Adipocyte (in vitro differentiated cells): ENCODE measurements around the gene PIK3C2G.
"Not testable (repeated sequence)": the region's sequence is repeated elsewhere in the genome, so short reads cannot be mapped to it uniquely, and the experiment has no call there.

ENCODE experiments used
- DNase-seq: peaks from one replicate; pipeline ENCODE4 v3.0.0-alpha.2; 2015; ENCODE audit warnings: low read depth
- H3K27me3 ChIP-seq: replicated peaks from 2 replicates; pipeline ENCODE4 v1.7.0; 2013; ENCODE audit warnings: mild to moderate bottlenecking, low read length, moderate library complexity; ENCODE audit not compliant: control insufficient read depth, insufficient read depth
- H3K36me3 ChIP-seq: 2 replicates; pipeline ENCODE4 v1.7.0; 2013; ENCODE audit warnings: low read length, mild to moderate bottlenecking, moderate library complexity; ENCODE audit not compliant: control insufficient read depth, insufficient read depth, severe bottlenecking
- H3K4me1 ChIP-seq: 2 replicates; pipeline ENCODE4 v1.7.0; 2013; ENCODE audit warnings: mild to moderate bottlenecking, low read length, moderate library complexity; ENCODE audit not compliant: control insufficient read depth, insufficient read depth
- H3K4me3 ChIP-seq: 2 replicates; pipeline ENCODE4 v1.7.0; 2013; ENCODE audit warnings: mild to moderate bottlenecking, low read length, moderate library complexity
- H3K9ac ChIP-seq: 2 replicates; pipeline ENCODE4 v1.7.0; 2013; ENCODE audit warnings: mild to moderate bottlenecking, low read length, moderate library complexity
- H3K9me3 ChIP-seq: 2 replicates; pipeline ENCODE4 v1.7.0; 2013; ENCODE audit warnings: mild to moderate bottlenecking, low read length, moderate library complexity; ENCODE audit not compliant: control insufficient read depth

Gene PIK3C2G

DNA sequence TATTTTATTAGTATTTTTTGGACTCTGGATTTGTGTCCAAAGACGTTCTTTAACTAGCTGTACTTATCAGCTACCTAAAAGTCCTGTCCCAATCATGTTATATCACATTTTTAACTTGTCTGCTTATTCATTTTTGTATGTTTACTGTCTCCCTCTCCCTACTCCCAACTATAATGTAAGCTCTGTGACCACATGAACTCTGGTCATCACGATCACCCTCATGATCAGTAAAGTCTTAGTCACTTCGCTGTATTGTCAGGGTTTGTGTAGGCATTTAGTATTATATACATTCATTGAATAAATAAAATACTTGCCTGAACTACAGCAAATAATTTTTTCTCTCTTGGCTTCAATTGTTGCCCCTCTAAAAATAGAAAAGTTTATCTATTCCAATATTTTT is 211.0 kb downstream of the PIK3C2G start:
- Histone ChIP-seq H3K4me3 (no peak overlapping the region), H3K4me1 (peaks cover 14% of the 10 kb centered on the region)
- no peak for DNase-seq

DNA sequence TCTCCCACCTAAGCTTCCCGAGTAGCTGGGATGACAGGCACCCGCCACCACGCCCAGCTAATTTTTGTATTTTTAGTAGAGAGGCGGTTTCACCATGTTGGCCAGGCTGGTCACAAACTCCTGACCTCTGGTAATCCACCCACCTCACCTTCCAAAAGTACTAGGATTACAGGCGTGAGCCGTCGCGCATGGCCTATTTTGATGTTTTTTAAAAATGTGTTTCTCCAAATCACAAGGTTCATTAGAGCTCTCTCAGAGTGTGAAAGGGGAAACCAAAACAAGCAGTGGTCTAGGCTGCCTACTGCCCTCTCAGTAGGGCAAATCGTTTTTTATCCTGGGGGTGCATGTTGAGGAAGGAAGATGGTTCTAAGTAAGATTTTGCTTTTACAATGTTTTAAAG is 211.5 kb downstream of the PIK3C2G start:
- H3K9me3 ChIP-seq, result no peaks in the 10 kb centered on the region
- H3K36me3 ChIP-seq, result no peaks in the 10 kb centered on the region
- H3K9ac ChIP-seq, result no peak overlapping the region
- H3K27me3 ChIP-seq, result no peaks in the 10 kb centered on the region
- DNase-seq, result no peak
- peaks cover 14% of the 10 kb centered on the region for H3K4me1 ChIP-seq
- no peak overlapping the region for H3K4me3 ChIP-seq

More for the DNA sequence above, 211.0 kb downstream of the PIK3C2G start:
- H3K27me3 ChIP-seq, result no peaks in the 10 kb centered on the region
- no peaks in the 10 kb centered on the region for H3K9me3 ChIP-seq
- H3K9ac ChIP-seq, result no peak overlapping the region
- no peaks in the 10 kb centered on the region for H3K36me3 ChIP-seq

DNA sequence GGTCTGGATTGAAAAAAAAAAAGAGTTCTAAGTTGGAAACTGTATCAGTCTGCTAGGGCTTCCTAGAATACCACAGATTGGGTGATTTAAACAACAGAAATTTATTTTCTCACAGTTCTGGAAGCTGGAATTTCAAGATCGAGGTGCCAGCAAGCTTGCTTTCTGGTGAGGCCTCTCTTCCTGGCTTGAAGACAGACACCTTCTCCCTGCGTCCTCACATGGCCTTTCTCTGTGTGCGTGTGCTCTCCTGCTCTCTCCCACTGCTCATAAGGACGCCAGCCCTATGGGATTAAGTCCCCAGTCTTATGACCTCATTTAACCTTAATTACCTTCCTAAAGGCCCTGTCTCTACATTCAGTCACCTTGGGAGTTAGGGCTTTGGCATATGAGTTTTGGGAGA is 215.5 kb downstream of the PIK3C2G start:
- no peak overlapping the region for H3K4me3 ChIP-seq
- no peaks in the 10 kb centered on the region for H3K36me3 ChIP-seq
- H3K9ac ChIP-seq, result no peak overlapping the region
- H3K9me3 ChIP-seq, result no peaks in the 10 kb centered on the region
- no peaks in the 10 kb centered on the region for H3K4me1 ChIP-seq
- DNase-seq, result no peak
- H3K27me3 ChIP-seq, result no peaks in the 10 kb centered on the region

DNA sequence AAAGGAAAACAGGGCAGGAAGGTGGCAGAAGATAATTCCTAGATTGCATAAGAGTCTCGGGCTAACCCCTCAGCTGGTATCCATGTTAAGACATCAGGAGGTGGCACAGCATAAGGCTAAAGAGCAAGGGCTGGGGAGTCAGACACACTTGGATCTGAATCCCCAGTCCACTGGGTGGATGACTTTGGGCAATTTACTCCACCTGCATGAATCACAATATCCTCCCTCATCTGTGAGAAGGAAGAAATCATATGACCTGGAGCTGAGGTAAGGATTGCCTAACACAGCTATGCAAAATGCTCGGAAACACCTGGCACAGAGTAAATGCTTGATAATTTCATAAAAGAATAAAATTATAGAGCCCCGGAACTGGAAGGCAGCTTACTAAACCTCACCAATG is 217.9 kb downstream of the PIK3C2G start:
- Histone ChIP-seq H3K27me3 (no peaks in the 10 kb centered on the region), H3K4me1 (no peaks in the 10 kb centered on the region), H3K9ac (no peak overlapping the region), H3K36me3 (no peaks in the 10 kb centered on the region), H3K9me3 (no peaks in the 10 kb centered on the region), H3K4me3 (no peak overlapping the region)
- no peak for DNase-seq

DNA sequence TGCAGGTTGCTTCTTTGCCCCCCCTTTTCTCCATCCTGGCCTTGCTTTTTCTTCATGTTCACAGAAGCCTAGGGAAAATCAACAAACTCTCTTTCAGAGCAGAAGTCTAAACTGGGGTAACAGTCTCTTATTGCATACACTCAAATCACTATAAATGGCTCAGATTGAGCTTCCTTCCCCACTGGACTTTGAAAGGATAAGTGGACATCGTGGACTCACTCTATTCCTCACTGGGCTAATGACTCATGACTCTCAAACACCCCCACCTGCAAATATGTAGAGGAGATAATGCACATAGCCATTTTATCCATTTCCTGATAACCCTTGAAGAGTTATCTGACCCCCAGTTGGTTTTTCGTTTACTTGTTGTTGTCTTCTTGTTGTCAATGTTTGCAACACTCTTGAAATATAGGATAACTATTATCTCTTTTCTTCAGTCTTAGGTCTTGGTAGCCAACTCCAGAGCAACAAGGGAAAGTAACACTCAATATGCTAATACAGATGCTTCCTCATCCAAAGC is 221.3 kb downstream of the PIK3C2G start:
- Histone ChIP-seq H3K4me3 (no peak overlapping the region), H3K36me3 (no peaks in the 10 kb centered on the region), H3K9ac (no peak overlapping the region), H3K9me3 (no peaks in the 10 kb centered on the region), H3K27me3 (no peaks in the 10 kb centered on the region), H3K4me1 (no peaks in the 10 kb centered on the region)
- no peak for DNase-seq

DNA sequence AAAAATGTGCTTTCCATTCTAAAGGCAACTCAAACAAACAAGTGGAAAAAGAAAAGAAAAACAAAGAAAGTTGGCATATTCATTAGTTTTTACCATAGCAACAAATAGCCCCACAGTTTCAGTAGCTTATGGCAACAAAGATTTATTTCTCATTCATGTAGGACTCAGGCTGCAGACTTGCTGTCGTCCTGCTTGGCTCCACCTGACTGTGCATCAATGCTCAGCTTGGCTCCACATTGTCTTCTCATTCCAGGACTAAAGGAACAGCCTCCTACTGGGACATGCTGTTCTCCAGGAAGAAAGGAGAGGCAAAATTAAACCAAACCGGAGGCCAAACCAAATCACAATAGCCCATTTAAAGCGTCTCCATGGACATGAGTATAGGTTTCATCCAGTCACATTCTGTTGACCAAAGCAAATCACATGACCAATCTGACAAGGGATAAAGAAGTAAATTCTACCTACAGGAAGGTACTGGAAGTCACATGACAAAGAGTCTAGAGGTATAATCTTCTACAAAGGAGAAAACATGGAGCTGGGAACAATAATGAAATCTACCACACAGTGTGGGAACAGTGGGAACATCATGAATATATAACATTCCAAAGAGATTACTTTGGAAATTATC is 222.5 kb downstream of the PIK3C2G start:
- DNase-seq, result no peak
- Histone ChIP-seq H3K36me3 (no peaks in the 10 kb centered on the region), H3K4me1 (no peaks in the 10 kb centered on the region)

DNA sequence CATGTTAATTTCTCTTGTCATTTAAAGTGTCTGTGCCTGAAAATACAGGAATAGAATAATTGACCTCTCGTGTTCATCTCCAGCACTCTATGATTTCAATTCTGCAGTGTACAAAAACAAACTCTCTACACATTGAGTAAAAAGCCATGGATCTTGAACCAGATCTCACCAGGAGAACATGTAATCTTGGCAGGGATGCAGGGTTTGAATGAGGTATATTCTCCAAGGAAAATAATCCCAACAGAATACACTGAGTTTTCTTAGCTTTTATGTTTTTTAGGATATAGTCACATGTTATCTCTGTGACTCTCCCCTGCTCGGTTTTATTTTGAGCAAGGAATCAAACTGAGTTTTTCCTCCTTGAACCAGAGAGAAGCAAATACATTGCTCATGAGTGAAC is 224.7 kb downstream of the PIK3C2G start:
- Histone ChIP-seq H3K27me3 (no peaks in the 10 kb centered on the region), H3K9me3 (no peaks in the 10 kb centered on the region), H3K4me3 (no peak overlapping the region), H3K36me3 (no peaks in the 10 kb centered on the region), H3K4me1 (no peaks in the 10 kb centered on the region), H3K9ac (no peak overlapping the region)
- DNase-seq, result no peak

More for the DNA sequence above, 222.5 kb downstream of the PIK3C2G start:
- Histone ChIP-seq H3K4me3 (no peak overlapping the region), H3K27me3 (no peaks in the 10 kb centered on the region), H3K9ac (no peak overlapping the region), H3K9me3 (no peaks in the 10 kb centered on the region)

DNA sequence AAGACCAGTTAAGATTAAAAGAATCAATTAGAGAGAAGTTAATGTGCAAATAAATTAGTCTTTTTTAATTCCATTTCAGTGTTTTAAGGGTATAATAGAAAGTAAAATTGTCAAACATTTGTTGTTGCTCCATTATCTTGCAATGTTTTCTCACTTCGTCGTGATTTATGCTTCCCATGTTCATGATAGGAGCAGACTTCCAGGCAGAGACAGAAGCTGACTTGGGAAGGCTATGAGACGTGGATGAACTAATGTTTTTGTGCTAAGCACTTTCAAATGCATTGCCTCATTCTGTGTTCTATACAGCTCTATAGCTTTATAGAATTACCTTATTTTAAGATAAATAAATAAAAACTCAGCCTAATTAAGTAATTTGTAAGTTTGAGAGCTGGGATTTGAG is 226.2 kb downstream of the PIK3C2G start:
- no peak overlapping the region for H3K4me3 ChIP-seq
- no peaks in the 10 kb centered on the region for H3K36me3 ChIP-seq
- H3K9ac ChIP-seq, result no peak overlapping the region
- H3K4me1 ChIP-seq, result peaks cover 8% of the 10 kb centered on the region
- no peaks in the 10 kb centered on the region for H3K27me3 ChIP-seq
- no peak for DNase-seq
- no peaks in the 10 kb centered on the region for H3K9me3 ChIP-seq

DNA sequence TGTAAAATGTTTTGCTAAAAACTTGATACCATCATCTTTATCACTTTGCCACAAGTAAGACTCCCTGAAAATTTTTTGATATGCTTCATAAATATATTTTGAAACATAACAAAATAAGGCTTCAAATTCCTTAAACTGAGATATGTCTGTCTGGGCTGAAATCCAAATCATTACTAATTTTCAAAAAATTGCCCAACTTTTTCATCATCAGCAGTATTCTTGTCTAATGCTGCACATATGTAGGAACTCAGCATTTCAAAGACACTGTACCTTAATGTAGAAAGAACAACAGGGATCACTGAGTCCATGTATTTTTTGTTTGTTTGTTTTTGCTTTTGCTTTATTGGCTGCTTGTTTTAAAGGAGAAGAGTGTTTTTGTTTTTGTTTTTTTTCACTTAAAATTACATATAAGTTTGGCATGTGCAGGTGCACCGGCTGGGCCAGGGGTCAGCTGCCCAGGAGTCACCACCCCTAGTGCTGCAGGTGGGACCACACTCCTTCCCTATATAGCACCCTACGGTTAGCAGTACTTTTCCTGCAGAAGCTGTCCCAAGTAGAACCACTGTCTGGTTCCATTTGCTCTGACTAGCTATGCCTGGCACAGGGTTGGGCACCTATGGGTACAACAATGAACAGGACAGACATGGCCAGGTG is 231.2 kb downstream of the PIK3C2G start:
- peak; percentile 72 for DNase-seq
- Histone ChIP-seq H3K36me3 (no peaks in the 10 kb centered on the region), H3K9ac (no peak overlapping the region), H3K4me1 (peaks cover 20% of the 10 kb centered on the region), H3K27me3 (no peaks in the 10 kb centered on the region), H3K9me3 (no peaks in the 10 kb centered on the region), H3K4me3 (no peak overlapping the region)

DNA sequence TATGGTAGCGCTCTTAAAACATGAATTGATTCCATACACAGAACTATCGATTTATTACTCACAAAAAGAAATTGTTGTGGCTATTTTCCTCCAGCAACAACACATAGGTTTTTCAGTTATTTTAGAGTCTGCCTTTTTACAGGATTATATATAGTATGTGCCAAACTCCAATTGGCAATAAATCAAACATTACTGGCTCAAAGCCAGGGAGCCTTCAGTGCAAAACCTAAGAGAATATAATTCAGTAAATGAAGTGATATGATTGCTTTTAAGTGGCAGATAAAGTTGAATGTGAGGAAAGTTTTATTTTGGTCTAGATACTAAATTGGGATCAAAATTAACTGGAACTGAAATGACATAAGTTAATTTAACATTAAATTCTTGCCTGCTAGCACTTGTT is 234.8 kb downstream of the PIK3C2G start:
- peaks cover 23% of the 10 kb centered on the region for H3K4me1 ChIP-seq
- no peak for DNase-seq
- no peak overlapping the region for H3K9ac ChIP-seq
- no peaks in the 10 kb centered on the region for H3K36me3 ChIP-seq
- H3K4me3 ChIP-seq, result no peak overlapping the region
- H3K9me3 ChIP-seq, result no peaks in the 10 kb centered on the region
- H3K27me3 ChIP-seq, result no peaks in the 10 kb centered on the region

DNA sequence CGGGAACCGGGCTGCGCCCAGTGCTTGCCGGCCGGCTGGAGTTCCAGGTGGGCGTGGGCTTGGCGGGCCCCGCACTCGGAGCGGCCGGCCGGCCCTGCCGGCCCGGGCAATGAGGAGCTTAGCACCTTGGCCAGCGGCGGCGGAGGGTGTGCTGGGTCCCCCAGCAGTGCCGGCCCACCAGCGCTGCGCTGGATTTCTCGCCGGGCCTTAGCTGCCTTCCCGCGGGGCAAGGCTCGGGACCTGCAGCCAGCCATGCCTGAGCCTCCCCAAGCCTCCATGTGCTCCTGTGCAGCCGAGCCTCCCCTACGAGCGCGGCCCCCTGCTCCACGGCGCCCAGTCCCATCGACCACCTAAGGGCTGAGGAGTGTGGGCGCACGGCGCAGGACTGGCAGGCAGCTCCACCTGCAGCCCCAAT is 238.8 kb downstream of the PIK3C2G start:
- H3K4me3 ChIP-seq, H3K9me3 ChIP-seq, H3K4me1 ChIP-seq, H3K36me3 ChIP-seq, H3K27me3 ChIP-seq, DNase-seq, H3K9ac ChIP-seq: not testable (repeated sequence)
